WTC11 (cell line): Measurements from ENCODE around the gene INVS.

ENCODE experiments used
- FOXP1 ChIP-seq: sonication (generic); formaldehyde crosslinking; IDR thresholded peaks from 2 replicates; pipeline ENCODE4 v1.8.0; 2022; ENCODE audit warnings: missing genetic modification reagents, mild to moderate bottlenecking, moderate library complexity, borderline replicate concordance
- SP1 ChIP-seq: sonication (generic); formaldehyde crosslinking; conservative IDR thresholded peaks from 2 replicates; pipeline ENCODE4 v1.8.1; 2022; ENCODE audit warnings: missing genetic modification reagents
- ZNF263 ChIP-seq: sonication (generic); formaldehyde crosslinking; IDR thresholded peaks from 2 replicates; pipeline ENCODE4 v1.8.1; 2022; ENCODE audit warnings: low read depth, mild to moderate bottlenecking, moderate library complexity, missing genetic modification reagents
- TF ChIP-seq, protein P1 (sequence below): sonication (generic); formaldehyde crosslinking; IDR thresholded peaks from 2 replicates; pipeline ENCODE4 v1.8.0; 2022; ENCODE audit warnings: mild to moderate bottlenecking, missing genetic modification reagents
- TF ChIP-seq, protein P2 (sequence below): sonication (generic); formaldehyde crosslinking; IDR thresholded peaks from 2 replicates; pipeline ENCODE4 v1.8.1; 2023; ENCODE audit warnings: mild to moderate bottlenecking, missing genetic modification reagents
- TF ChIP-seq, protein P3 (sequence below): fragments of 200-600 bp; IDR thresholded peaks from 2 replicates; pipeline ENCODE4 v1.8.0; 2022; ENCODE audit warnings: antibody characterized with exemption

DNA sequence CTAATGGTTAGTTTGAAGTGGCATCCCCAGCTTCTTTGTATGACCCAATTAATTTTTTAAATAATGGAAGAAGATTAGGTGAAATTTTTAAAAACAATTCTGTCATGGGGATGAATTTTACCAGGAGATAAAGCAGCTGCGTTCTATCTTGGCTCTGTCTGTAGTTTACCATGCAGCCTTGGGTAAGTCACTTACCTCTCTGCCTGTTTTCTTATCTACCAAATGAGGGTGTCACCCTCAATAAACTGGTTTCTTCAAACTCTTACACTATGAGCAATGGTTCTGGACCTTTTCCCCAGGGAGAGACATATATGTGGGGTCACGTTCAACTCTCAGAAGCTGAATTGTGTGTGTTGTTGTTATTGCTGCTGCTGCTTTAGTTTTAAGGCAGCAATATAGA is 182.0 kb downstream of the INVS start:
- TF ChIP-seq ZNF263 (CRISPR knock-in tag), result no peak
- TF ChIP-seq, protein P1, sequence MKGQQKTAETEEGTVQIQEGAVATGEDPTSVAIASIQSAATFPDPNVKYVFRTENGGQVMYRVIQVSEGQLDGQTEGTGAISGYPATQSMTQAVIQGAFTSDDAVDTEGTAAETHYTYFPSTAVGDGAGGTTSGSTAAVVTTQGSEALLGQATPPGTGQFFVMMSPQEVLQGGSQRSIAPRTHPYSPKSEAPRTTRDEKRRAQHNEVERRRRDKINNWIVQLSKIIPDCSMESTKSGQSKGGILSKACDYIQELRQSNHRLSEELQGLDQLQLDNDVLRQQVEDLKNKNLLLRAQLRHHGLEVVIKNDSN (CRISPR knock-in tag), result no peak
- TF ChIP-seq, protein P2, sequence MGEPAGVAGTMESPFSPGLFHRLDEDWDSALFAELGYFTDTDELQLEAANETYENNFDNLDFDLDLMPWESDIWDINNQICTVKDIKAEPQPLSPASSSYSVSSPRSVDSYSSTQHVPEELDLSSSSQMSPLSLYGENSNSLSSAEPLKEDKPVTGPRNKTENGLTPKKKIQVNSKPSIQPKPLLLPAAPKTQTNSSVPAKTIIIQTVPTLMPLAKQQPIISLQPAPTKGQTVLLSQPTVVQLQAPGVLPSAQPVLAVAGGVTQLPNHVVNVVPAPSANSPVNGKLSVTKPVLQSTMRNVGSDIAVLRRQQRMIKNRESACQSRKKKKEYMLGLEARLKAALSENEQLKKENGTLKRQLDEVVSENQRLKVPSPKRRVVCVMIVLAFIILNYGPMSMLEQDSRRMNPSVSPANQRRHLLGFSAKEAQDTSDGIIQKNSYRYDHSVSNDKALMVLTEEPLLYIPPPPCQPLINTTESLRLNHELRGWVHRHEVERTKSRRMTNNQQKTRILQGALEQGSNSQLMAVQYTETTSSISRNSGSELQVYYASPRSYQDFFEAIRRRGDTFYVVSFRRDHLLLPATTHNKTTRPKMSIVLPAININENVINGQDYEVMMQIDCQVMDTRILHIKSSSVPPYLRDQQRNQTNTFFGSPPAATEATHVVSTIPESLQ (CRISPR knock-in tag), result no peak
- no peak for TF ChIP-seq FOXP1 (CRISPR knock-in tag)
- TF ChIP-seq, protein P3, sequence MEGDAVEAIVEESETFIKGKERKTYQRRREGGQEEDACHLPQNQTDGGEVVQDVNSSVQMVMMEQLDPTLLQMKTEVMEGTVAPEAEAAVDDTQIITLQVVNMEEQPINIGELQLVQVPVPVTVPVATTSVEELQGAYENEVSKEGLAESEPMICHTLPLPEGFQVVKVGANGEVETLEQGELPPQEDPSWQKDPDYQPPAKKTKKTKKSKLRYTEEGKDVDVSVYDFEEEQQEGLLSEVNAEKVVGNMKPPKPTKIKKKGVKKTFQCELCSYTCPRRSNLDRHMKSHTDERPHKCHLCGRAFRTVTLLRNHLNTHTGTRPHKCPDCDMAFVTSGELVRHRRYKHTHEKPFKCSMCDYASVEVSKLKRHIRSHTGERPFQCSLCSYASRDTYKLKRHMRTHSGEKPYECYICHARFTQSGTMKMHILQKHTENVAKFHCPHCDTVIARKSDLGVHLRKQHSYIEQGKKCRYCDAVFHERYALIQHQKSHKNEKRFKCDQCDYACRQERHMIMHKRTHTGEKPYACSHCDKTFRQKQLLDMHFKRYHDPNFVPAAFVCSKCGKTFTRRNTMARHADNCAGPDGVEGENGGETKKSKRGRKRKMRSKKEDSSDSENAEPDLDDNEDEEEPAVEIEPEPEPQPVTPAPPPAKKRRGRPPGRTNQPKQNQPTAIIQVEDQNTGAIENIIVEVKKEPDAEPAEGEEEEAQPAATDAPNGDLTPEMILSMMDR, result no peak
- no peak for TF ChIP-seq SP1
